ENCODE data around the gene STIMATE.

Gene STIMATE

GRCh38 chr3:52866427-52866826 lies 30.9 kb downstream of the STIMATE start:
- no peak for TF ChIP-seq CTCF (IDR thresholded peaks at IDR 0.05; ENCODE audit: low read depth, low read length)
- TF ChIP-seq POLR2A (IDR thresholded peaks at IDR 0.05; ENCODE audit: extremely low read depth, insufficient read length) = no peak
- no peak overlapping the region for H3K4me3 ChIP-seq (ENCODE audit: low read depth, low read length)
- no peak for DNase-seq (ENCODE audit: low read depth)

GRCh38 chr3:52865994-52866393 lies 31.4 kb downstream of the STIMATE start:
- no peak for DNase-seq (ENCODE audit: low read depth)
- H3K4me3 ChIP-seq (ENCODE audit: low read depth, low read length) = no peak overlapping the region
- TF ChIP-seq MAX (IDR thresholded peaks at IDR 0.05; ENCODE audit: low read depth, low read length) (no peak), CTCF (IDR thresholded peaks at IDR 0.05; ENCODE audit: low read depth, low read length) (no peak), MYC (IDR thresholded peaks at IDR 0.05; ENCODE audit: low read depth, low read length) (no peak), POLR2A (IDR thresholded peaks at IDR 0.05; ENCODE audit: extremely low read depth, insufficient read length) (no peak)

GRCh38 chr3:52860424-52860768 lies 37.0 kb downstream of the STIMATE start:
- H3K4me3 ChIP-seq (ENCODE audit: low read depth, low read length) = no peak overlapping the region
- no peak for DNase-seq (ENCODE audit: low read depth)
- TF ChIP-seq MAX (IDR thresholded peaks at IDR 0.05; ENCODE audit: low read depth, low read length) (no peak), CTCF (IDR thresholded peaks at IDR 0.05; ENCODE audit: low read depth, low read length) (no peak), POLR2A (IDR thresholded peaks at IDR 0.05; ENCODE audit: extremely low read depth, insufficient read length) (no peak), MYC (IDR thresholded peaks at IDR 0.05; ENCODE audit: low read depth, low read length) (no peak)

DNA sequence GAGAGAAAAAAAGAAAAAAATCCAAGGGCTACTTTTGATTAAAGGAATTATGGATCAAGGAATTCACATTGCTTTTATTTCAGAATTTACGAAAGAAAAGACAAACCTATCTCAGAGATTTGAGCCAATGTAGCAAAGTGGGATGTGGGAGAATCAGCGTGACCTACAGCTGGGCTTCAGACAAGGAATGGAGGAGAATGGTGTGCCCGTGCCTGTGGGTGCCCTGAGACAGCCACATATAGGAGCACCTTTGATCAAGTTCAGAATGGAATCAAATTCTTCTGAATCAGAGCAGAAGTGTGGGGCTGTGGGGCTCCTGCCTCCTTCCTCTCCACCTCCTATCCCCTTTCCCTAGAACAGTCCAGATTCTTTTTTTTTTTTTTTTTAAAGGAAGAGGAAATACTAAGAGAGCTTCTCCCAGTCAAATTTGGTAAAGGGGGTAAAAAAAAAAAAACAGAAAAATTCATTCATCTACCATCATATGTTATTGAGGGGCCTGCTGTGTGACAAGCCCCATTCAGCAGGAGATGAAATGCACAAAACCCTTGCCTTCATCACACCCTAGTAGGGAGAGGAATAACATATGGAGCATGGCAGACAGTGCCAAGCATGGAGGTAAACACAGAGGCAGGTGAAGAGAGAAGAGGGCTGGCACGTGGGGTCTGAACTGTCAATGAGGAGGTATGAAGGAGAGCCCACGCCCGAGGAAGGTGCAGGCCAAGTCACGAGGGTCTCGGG lies 37.5 kb downstream of the STIMATE start:
- no peak overlapping the region for H3K4me3 ChIP-seq (ENCODE audit: low read depth, low read length)
- DNase-seq (ENCODE audit: low read depth) = no peak
- TF ChIP-seq POLR2A (IDR thresholded peaks at IDR 0.05; ENCODE audit: extremely low read depth, insufficient read length) (no peak), MAX (IDR thresholded peaks at IDR 0.05; ENCODE audit: low read depth, low read length) (no peak), MYC (IDR thresholded peaks at IDR 0.05; ENCODE audit: low read depth, low read length) (no peak), CTCF (IDR thresholded peaks at IDR 0.05; ENCODE audit: low read depth, low read length) (no peak)

GRCh38 chr3:52857864-52858263 lies 39.5 kb downstream of the STIMATE start:
- TF ChIP-seq MAX (IDR thresholded peaks at IDR 0.05; ENCODE audit: low read depth, low read length) (no peak), MYC (IDR thresholded peaks at IDR 0.05; ENCODE audit: low read depth, low read length) (no peak), CTCF (IDR thresholded peaks at IDR 0.05; ENCODE audit: low read depth, low read length) (no peak), POLR2A (IDR thresholded peaks at IDR 0.05; ENCODE audit: extremely low read depth, insufficient read length) (no peak)
- H3K4me3 ChIP-seq (ENCODE audit: low read depth, low read length) = no peak overlapping the region
- no peak for DNase-seq (ENCODE audit: low read depth)

- no peak overlapping the region for H3K4me3 ChIP-seq (ENCODE audit: low read depth, low read length)
- TF ChIP-seq MYC (IDR thresholded peaks at IDR 0.05; ENCODE audit: low read depth, low read length) = no peak
- no peak for TF ChIP-seq CTCF (IDR thresholded peaks at IDR 0.05; ENCODE audit: low read depth, low read length)
- no peak for TF ChIP-seq POLR2A (IDR thresholded peaks at IDR 0.05; ENCODE audit: extremely low read depth, insufficient read length)
- no peak for TF ChIP-seq MAX (IDR thresholded peaks at IDR 0.05; ENCODE audit: low read depth, low read length)
- no peak for DNase-seq (ENCODE audit: low read depth)
Observed at GRCh38 chr3:52857133-52857532, 40.2 kb downstream of the STIMATE start.

Measured in NB4 (cell line).